ENCODE data around the gene SMIM41.

The SMIM41 gene

GRCh38 chr12:52063082-52063924 lies 16.2 kb upstream of the SMIM41 start:
- DNase-seq: no peak

- DNase-seq: no peak
These were observed 15.4 kb upstream of the SMIM41 start for GRCh38 chr12:52063981-52064649.

- no peak for DNase-seq
These were observed 13.0 kb upstream of the SMIM41 start for GRCh38 chr12:52066346-52067080.

DNA sequence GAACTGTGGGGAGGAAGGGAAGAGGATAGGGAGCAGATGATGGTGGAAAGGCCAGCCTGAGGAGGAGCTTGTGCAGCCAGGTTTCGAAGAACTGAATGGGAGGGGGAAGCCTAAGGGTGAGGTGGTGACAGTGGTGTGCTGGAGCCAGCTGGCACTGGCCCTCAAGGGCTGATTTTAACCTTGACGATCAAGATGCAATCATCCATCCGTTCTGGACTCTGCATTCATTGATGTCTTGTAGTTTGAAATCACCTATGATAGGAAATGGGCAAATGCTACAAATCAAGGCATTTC lies 12.5 kb upstream of the SMIM41 start:
- DNase-seq: no peak

GRCh38 chr12:52069327-52070184 lies 9.9 kb upstream of the SMIM41 start, which contains the start of gene ATG101:
Gene ATG101, plus strand, starts transcription at chr12:52069978. Its CDS starts 3,673 bp downstream, at chr12:52073651.
- peak; percentile 93 for DNase-seq

DNA sequence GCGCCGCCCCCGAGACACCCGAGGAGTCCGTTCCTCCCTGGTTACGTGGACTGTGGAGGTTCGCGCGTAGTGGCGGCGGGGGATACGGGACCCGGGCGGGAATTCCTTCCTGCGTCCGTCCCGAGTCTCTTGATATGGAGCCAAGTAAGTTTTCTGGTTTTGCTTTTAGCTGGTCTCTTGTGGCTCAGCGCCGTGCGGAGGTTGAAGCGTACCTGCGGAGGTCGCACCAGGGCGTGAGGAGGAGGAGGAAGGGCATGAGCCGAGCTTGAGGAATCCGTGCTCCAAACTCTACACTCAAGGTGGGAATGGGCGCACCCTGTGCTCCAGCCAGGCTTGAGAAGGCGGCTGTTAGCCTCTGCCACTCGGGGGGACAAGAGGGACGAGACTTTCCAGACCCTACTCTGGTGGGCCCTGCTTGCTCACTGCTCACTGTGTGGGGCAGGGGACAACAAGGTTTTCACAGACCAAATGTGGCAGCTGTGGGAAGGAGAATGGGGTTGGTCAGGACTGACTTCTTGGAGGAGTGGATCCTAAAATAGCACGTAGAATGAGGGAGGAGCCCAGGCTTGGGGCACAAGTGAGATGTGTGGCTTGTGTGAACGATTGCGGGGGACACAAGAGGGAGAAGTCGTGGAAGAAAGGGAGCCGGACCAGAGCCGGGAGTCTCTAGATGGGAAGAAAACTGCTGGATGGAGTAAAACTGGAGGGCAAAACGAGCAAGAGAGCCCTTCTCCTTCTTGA lies 9.1 kb upstream of the SMIM41 start:
- no peak for DNase-seq

DNA sequence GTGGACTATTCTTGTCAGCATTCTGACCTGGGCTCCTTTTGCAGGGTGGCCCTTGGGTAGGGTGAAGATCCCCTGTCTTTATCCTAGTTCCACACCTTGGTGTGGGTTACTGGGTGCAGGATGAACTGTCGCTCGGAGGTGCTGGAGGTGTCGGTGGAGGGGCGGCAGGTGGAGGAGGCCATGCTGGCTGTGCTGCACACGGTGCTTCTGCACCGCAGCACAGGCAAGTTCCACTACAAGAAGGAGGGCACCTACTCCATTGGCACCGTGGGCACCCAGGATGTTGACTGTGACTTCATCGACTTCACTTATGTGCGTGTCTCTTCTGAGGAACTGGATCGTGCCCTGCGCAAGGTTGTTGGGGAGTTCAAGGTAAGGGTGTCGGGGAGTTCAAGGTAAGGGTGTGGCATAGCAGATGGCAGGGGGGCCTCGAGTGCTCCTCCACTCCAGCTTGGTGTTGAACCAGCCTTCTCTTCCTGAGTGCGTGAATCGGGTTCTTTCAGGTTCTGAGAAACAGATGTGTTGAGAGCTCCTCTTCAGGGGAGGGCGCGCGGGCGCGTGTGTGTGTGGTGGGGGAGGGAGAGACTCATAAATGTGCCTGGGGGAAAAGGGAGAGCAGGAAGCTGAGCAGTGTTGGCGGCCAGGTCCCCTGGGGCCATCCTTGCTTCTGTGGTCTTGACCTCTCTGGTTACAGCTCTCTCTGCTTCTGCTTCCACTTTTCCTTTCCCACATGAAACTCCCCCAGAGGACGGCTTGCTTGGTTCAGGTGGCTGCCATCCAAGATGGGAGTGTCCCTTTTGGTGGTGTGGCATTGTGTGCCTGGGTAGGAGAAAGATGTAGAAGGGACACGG lies 5.7 kb upstream of the SMIM41 start:
- DNase-seq: no peak

- no peak for DNase-seq
These were observed 4.4 kb upstream of the SMIM41 start for GRCh38 chr12:52074971-52075724.

DNA sequence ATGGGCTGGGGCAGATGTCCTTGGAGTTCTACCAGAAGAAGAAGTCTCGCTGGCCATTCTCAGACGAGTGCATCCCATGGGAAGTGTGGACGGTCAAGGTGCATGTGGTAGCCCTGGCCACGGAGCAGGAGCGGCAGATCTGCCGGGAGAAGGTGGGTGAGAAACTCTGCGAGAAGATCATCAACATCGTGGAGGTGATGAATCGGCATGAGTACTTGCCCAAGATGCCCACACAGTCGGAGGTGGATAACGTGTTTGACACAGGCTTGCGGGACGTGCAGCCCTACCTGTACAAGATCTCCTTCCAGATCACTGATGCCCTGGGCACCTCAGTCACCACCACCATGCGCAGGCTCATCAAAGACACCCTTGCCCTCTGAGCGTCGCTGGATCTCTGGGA lies 2.7 kb upstream of the SMIM41 start:
- no peak for DNase-seq

GRCh38 chr12:52078276-52078675 lies 1.2 kb upstream of the SMIM41 start:
- no peak for DNase-seq

DNA sequence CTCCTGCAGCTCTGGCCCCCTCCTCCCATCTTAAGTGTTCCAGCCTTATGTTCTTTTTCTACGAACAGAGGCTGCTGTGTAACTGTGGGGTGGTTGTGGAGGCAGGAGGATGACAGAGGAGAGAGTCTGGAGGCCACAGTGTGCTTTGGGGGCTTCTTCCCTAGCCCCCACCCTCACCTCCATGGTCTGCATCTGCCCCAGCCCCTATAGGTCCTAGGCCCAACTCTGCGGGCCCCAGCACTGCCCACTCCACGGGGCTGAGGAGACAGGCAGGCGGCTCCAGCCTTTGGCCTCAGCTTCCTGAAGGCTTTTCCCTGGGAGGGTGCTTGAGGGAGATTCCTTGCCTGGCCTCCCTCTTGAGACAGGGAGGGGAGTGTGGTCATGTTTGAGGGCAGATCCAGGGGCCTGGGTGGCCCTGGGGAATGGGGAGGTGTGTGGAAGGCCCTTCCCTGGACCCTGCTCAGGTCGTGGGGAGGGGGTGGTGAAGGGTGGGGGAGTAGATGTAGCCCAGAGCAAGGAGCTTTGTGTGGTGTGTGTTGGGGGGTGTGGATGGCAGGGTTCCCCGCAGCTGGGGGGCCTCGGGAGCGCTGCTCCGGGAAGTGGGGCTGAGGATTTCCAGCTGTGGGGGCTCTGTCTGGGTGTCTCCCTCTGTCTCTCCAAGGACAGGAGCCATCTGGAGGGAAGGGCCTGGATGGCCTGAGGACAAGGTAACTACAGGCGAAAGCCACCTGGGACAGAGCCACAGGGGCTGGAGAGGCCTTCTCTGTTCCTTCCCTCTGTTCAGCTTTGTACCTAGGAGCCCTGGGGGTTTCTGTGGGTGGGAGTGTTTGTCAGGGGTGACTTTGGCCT lies 1.1 kb downstream of the SMIM41 start:
- DNase-seq: no peak

DNA sequence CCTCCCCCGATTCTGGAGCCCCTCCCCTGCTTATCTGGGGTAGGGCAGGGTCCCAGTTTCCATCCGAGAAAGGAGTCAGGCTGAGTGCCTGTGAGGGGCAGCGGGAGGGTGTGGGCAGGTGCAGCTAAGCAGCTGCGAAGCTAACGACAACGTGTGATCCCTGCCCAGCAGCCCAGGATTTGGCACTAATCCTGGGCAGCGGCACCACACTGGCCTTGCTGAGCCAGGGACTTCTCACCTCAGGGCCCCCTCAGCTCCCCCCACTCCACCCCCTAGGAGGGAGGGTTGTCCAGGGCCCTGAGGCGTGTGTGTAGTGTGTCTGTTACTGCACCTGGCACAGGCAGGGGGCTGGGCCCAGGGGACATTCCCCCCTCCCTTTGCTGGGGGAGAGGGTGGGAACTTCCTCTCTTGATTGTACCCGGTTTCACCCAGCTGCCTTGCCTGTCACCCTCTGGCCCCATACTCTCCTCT lies 1.8 kb downstream of the SMIM41 start:
- DNase-seq: no peak

GRCh38 chr12:52082026-52082668 lies 2.6 kb downstream of the SMIM41 start:
- DNase-seq: no peak

- no peak for DNase-seq
These were observed 3.1 kb downstream of the SMIM41 start for GRCh38 chr12:52082669-52082987.

DNA sequence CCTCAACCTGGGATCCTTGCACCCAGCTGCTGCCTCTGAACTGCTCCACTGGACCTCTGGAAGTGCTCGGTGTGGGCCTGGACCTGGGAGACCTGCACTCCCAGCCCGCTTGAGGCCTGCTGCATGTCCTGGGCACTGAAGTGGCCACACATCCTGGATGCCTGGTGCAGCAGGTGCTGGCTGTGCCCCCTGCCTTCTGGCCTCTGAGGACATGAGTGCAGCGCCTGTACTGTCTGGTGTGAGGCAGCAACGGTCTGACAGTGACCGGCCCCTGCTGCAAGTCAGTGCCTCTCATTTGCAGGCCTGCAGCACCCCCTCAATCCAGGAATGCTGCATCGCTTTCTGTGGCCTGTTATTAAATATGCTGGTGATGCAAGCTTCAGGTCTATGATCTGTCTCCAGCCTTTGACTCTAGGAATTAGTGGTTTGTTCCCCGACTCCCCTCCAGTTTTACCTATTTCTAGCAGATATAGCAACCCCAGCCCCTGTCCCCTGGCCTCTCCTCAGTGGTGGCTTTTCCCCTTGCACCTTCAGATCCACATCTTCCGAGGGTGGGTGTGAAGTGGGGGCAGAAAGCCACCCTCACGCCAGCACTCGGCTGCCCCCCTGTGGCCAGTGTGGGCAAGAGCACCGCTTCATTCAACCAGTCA lies 3.6 kb downstream of the SMIM41 start:
- peak; percentile 74 for DNase-seq

GRCh38 chr12:52083638-52083996 lies 4.1 kb downstream of the SMIM41 start:
- no peak for DNase-seq

DNA sequence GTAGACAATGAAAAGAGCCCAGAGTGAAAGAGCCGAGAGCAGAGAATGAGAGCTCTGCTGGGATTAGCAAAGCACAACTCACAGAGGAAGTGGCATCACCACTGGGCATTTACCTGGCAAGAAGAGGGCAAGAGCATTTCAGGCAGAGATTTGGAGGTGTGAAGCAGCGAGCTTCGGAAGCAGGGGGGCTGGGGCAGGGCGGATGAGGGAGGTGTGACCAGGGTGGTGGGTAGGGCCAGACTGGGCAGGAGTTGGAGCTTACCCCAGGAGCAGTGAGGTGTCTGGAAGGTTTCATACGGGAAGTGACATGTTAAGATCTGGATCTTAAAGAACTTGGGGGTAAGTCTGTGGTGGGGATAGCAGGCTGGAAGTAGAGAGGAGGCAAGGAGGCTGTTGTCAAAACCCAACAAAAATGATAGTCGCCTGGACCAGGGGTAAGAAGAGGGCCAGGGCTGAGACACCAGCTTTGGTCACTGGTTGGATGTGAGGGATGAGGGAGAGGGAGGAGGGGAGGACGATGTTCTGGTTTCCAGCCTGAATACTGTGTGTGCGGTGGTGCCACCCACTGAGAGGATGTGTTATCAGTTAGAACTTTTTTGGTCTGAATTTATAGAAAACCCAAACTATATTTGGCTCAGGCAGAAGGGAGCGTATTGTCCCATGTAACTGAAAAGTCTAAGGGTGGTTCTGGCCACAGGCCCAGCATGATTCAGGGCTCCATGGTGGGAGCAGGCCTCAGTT lies 5.2 kb downstream of the SMIM41 start:
- no peak for DNase-seq

All from CD4-positive, alpha-beta T cell treated with Interleukin-10 for 1 hour (primary cell).